Measurements from ENCODE around the gene WSB1.

The WSB1 gene

GRCh38 chr17:27362503-27362902, 68.6 kb downstream of the WSB1 start:
- no peaks in the 10 kb centered on the region for H3K27me3 ChIP-seq
- no peak for TF ChIP-seq CTCF (IDR thresholded peaks at IDR 0.05)
- H3K4me1 ChIP-seq, result peaks cover 0 to 17% (median 8%) of the 10 kb centered on the region in 4 donors
- H3K4me3 ChIP-seq, result no peak overlapping the region
- no peaks in the 10 kb centered on the region for H3K36me3 ChIP-seq
- DNase-seq, result no peak
- H3K9me3 ChIP-seq, result no peaks in the 10 kb centered on the region
- intact Hi-C loops (cut with DNase I; ENCODE audit: low total_unique reads), result loop anchor here (2.0 to 10.0 kb wide), 2 partner anchors 20 to 62 kb away; no protein-coding TSS in a partner anchor
- no peak overlapping the region for H3K27ac ChIP-seq

DNA sequence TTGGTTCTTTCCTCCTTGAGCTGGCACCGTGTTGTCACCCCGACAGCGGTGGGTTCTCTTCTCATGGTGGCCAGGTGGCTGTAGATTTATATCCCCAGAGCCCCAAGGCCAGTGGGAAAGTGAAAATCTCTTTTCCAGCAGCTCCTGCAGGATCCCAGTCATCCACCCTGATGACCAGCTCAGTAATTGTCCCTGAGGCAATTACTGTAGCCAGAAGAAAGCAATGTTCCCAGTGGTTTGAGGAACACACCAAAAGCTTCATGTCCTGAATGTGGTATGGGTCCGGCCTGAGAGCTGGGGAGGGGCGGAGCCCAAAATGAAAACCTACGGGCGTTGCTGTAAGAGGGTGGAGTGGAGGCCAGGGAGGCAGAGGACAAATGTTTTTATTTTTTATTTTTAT, 69.0 kb downstream of the WSB1 start:
- intact Hi-C loops (cut with DNase I; ENCODE audit: low total_unique reads), result loop anchor here (2.0 to 10.0 kb wide), 2 partner anchors 20 to 62 kb away; no protein-coding TSS in a partner anchor
- no peaks in the 10 kb centered on the region for H3K9me3 ChIP-seq
- H3K4me3 ChIP-seq, result no peak overlapping the region
- TF ChIP-seq CTCF (IDR thresholded peaks at IDR 0.05), result no peak
- H3K36me3 ChIP-seq, result no peaks in the 10 kb centered on the region
- no peaks in the 10 kb centered on the region for H3K27me3 ChIP-seq
- H3K4me1 ChIP-seq, result peaks cover 0 to 17% (median 8%) of the 10 kb centered on the region in 4 donors
- peak overlapping the region in 1 of 2 donors; percentile 77 for H3K27ac ChIP-seq
- peak in 1 of 2 donors; percentile 25 for DNase-seq

GRCh38 chr17:27363326-27363725, 69.4 kb downstream of the WSB1 start:
- DNase-seq, result no peak
- no peaks in the 10 kb centered on the region for H3K36me3 ChIP-seq
- intact Hi-C loops (cut with DNase I; ENCODE audit: low total_unique reads), result loop anchor here (2.0 to 10.0 kb wide), 2 partner anchors 19 to 61 kb away; no protein-coding TSS in a partner anchor
- peak overlapping the region; percentile 66 to 77 for H3K27ac ChIP-seq
- TF ChIP-seq CTCF (IDR thresholded peaks at IDR 0.05), result no peak
- no peaks in the 10 kb centered on the region for H3K9me3 ChIP-seq
- H3K4me3 ChIP-seq, result no peak overlapping the region
- H3K27me3 ChIP-seq, result no peaks in the 10 kb centered on the region
- H3K4me1 ChIP-seq, result peaks cover 0 to 17% (median 8%) of the 10 kb centered on the region in 4 donors

Measured in tibial artery (tissue), 4 donors.